GM18873 (cell line): ENCODE data around the gene TPPP3.
"Not testable (repeated sequence)": the region's sequence is repeated elsewhere in the genome, so short reads cannot be mapped to it uniquely, and the experiment has no call there.

Source experiments
- ATAC-seq: cut with Tn5 transposase; IDR thresholded peaks from one replicate; pipeline ENCODE4 v1.9.1; 2021; ENCODE audit warnings: mild to moderate bottlenecking, moderate library complexity, moderate number of reproducible peaks; ENCODE audit not compliant: unreplicated experiment, low FRiP score

Gene TPPP3

DNA sequence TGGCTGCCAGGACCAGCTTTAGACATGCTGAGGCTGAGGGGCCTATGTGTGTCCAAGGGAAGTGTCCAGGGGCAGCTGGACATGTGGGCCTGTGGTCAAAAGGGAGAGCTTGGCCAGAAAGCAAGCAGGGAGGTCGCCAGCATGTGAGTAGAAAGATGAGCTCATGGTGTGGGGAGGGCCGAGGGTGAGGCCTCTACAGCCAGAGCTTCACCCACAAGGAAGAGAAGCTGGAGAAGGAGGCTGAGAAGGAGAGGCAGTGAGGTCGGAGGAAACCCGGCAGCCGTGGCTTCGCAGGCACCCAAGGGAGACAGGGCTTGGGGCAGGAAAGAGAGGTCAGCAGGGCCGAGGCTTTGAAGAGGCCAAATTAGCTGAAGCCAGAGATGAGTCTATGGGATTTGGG lies 33.7 kb upstream of the TPPP3 start:
- ATAC-seq, result no peak

DNA sequence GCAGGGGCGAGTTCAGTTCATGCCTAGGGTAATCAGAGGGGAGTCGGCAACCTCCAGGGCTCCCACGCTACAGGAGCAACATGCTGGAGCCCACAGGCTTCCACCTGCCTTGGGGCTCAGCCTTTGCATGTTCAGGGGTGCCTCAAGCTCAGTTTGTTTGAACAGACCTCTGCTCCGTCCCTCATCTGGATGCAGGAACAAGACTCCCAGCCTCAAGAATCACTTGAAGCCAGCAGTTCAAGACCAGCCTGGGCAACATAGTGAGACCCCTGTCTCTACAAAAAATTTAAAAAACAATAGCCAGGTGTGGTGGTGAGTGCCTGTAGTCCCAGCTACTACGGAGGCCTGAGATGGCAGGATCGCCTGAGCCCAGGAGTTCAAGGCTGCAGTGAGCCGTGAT lies 32.7 kb upstream of the TPPP3 start:
- ATAC-seq, result no peak

DNA sequence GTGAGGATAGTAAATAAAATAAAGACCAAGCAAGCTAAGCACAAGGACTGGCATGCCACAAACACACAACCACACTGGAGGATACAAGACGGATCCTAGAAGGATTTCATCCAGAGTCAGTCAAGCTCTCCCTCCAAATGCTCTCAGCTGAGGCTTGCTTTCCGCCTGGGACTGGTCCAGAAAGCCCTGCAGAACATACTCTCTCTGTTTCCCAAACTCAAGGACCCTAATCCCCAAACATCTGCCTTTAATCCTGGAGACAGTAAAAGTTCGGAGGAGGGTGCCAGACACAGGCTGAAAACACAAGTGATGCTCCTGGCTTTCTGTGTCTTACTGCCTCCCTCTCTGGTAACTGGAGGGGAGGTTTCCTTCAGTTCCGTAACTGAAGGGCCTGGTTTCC lies 32.3 kb upstream of the TPPP3 start:
- ATAC-seq, result no peak

DNA sequence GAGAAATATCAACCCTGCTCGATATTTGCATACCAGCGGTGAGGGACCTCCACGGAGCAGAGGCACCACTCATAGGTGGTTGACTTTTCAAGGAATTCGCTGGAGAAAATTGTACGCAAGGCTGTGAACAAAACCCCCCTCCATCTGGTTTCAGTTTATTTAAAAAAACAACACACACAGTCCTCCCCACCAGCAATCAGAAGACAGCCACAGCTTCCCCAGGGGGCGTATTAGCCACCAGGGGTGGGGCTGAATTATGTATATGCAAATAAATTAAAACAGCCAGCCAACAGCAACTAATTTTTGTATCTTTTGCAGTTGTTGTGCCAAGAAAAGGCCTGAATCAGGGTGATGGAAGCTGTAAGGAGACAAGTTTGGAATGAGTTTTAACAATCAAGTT lies 31.8 kb upstream of the TPPP3 start:
- ATAC-seq, result no peak

DNA sequence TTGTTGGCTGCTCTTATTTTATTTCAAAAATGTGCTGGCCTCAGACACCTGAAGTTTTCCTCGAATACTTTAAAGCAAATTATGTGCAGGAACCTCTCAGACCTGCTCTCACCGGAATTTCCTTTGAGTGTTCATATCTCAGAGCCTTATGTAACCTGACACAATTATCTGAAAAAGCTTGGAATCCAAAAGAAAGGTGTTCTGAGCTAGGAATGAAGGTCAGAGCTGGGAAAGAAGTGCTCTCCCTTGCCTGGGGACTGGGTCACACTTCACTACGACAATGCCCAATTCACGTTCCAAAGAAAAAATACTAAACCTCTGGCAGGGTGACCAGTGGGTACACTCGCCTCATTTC lies 30.9 kb upstream of the TPPP3 start:
- no peak for ATAC-seq

DNA sequence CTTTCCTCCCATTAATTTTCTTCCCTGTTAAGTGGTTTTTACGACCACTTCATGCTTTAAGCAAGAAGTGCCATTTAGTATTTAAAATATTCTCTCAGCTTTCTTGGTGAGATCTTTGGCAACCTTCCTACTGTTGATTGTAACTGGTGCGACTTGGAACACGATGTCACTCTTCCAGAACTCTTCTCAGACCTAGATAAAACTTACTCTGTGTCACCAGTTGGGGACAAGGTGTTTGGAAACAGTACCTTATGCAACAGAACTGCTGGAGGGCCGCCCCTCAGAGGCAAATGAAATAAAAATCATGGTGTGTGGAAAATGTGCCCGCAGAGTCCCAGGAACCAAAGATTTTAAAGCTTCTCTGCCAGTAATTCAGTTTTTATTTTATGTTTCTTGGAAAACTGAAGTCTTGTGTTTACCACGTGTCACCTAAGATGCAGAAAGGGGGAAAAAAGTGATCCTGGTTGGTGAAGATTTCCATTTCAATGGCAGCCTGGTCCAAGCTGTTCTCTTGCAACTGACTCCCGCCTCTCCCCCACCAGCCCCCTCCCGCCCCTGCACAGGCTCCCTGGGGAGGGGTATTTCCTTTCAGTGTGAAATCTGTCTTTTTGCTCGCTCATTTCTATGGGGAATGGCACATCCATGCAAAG lies 30.4 kb upstream of the TPPP3 start:
- ATAC-seq, result no peak

DNA sequence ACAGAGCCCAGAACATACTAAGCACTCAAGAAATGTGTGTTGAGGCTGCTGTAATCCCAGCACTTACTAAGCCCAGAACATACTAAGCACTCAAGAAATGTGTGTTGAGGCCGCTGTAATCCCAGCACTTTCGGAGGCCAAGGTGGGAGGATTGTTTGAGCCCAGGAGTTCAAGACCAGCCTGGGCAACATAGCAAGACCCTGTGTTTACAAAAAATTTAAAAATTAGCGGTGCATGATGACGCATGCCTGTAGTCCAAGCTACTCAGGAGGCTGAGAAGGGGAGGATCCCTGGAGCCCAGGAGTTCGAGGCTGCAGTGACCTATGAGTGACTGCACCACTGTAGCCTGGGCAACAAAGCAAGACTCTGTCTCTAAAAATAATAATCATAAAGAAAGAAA lies 29.7 kb upstream of the TPPP3 start:
- ATAC-seq, result no peak

DNA sequence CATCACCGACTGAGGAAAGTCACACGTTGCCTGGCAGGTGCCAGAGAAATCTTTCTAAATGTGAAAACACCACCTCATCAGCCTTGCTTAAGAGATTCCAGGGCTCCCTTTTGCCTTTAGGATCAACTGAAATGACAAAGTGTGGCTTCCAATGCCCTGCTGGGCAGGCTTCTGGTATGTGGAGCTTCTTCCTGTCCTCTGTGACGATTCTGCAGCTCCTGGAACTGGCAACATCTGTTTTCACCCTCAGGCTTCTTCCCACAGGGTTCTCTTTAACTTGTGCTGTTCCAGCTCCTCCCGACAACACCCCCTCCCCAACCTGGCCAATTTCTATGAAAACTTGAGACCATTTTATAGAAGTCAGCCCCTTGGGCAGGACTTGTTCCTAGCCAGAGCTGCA lies 27.7 kb upstream of the TPPP3 start:
- no peak for ATAC-seq

DNA sequence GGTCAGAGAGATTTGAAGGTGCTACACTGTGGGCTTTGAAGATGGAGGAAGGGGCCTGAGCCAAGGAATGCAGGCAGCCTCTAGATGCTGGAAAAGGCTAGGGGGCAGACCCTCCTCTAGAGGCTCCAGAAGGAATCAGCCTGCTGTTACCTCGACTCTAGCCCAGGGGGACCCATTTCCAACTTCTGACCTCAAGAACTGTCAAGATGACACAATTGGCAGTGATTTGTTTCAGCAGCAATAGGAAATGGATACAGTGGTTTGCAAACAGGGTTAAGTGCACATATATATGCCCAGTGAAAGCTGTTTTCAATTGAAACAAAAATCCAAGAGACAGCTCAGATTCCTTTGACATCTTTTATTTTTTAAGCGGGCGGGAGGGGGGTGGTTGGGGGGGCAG lies 26.6 kb upstream of the TPPP3 start:
- no peak for ATAC-seq

DNA sequence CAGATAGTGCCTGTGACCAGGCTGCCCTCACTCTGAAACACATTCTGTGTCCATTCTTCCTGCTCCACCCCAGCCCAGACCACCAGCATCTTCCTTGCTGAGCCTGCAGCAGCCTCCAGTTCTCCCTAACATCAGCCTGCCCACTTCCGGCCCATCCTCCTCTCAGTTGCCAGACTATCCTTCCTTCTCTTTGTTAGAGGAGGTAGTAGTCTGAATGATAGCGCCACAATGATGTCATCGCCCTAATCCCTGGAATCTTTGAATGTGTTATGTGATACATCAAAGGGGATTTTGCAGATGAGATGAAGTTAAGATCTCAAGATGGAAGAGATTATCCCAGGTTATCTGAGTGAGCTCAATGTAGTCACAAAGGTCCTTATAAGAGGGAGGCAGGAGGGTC lies 26.2 kb upstream of the TPPP3 start:
- no peak for ATAC-seq

DNA sequence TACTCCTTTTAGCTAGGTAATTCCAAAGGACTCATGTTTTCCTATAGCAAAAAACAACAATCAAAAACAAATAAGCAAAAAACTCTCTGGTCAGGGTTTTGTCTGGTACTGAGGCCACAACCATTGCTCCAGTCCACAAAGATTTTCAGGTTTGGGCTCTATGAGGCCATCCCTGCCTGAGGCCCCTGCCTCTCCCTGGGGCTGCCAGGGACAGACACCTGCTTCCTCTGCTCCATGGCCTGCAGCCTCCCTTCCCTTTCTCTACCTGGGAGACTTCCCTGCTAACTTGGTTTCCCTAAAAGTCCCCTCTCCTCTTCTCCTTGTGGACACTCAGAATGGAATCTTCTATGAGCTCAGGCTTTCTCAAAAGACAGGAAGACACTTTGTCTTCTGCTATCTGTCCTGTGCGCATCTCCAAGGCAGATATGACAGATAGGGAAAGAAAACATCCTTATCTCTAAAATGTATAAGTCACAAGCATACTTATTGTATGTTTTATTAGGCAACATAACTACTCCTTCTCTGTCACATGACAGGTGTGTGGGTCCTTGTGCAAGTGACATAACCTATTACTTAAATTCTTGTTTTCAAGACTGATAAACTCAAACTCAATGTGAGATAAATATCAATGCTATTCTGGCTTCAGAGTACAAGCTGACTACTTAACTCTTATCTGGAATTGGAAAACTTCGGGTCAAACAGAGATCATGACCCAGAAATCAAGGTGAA lies 24.2 kb upstream of the TPPP3 start:
- no peak for ATAC-seq

DNA sequence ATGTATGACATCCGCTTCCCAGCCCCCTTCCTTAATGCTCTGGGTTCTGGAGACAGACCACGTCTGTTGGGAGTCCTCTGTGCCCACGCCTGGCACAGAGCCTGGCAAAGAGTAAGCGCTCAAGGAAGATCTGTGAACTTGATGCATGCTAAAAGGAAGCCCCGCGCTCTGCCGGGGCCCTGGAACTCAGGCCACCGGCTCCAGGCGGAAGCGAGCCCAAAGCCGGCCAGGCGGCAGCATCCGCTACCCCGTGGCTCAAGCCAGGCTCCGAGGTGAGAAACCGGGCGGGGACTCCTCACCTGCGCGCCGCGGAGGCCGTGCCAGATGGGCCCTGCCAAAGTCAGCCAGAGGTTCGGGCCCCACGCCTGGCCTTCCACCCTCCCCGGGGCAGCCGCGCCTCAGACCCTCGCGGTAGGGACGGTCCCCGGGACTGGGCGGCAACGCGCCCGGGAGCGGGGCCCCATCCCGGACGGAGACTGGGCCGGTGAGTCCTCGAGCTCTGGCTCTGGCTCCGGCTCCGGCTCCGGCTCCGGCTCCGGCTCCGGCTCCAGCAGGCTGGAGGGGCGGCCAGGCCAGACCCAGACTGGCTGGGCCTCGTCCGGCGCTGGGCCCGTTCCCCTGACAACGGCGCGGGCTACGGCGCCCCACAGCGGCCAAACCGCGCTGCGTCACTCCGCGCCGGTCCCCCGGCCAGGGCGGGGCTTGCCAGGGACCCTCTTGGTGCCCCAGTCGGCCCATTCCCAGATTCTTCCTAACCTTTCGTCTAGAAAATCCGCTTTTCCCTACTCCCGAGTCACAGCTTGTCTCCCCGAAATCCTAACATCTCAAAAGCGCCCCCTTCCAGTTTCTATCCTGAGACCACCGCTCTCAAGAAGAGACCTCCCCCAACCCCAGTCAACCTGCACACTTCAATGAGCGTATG lies 22.8 kb upstream of the TPPP3 start, which contains the start of gene ZDHHC1:
Gene ZDHHC1, minus strand, starts transcription at position 606 of the 922 bp plus-strand sequence. CDS start 8,702 bp downstream, outside the sequence.
- no peak for ATAC-seq

DNA sequence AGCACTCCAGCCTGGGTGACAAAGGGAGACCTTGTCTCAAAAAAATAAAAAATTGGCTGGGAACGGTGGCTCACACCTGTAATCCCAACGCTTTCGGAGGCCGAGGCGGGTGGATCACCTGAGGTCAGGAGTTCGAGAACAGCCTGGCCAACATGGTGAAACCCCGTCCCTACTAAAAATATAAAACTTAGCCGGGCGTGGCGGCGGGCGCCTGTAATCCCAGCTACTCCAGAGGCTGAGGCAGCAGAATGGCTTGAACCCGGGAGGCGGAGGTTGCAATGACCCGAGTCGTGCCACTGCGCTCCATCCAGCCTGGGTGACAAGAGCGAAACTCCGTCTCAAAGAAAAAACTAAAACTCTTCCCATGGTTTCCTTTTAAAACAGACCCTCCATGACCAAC lies 22.1 kb upstream of the TPPP3 start:
- ATAC-seq, result not testable (repeated sequence)

DNA sequence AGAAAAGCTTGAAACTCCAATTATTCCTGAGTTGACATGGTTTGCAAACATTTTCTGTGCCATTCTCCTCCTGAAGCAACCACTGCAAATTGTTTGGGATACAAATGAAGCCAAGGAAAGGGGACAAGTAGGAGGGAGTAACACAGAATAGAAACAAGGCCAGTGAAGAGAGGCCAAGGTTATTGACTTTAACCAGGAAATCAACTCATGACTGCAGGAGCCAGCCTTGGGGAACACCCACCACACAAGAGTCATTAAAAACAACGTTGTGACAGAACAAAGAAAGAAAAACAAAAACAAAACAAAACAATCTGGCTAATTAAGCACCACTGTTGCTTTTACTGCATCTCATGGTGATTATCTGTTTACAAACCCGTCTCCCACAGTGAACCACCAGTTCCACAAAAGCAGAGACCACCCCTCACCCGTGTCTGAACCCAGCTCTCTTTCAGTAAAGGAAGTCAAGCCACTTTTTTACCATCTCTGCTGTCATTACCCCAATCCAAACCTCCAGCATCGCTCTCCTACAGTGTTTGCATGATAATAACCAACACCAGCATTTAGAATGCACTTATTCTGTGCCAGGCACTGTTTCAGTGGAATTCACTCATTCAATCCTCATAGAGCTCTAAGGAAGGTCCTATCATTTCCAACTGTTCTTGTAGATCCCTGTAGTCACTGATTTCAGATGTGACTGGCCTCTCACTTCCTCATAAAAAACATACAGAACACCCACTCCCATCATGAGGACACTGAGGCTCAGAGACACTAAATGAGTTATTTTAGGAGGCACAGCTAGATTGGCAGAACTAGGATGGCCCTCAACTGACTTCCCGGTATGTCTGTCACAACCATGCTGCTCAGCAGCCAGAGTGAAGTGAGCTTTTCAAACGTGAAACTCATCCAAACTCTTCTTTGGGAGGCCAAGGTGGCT lies 20.9 kb upstream of the TPPP3 start:
- no peak for ATAC-seq

DNA sequence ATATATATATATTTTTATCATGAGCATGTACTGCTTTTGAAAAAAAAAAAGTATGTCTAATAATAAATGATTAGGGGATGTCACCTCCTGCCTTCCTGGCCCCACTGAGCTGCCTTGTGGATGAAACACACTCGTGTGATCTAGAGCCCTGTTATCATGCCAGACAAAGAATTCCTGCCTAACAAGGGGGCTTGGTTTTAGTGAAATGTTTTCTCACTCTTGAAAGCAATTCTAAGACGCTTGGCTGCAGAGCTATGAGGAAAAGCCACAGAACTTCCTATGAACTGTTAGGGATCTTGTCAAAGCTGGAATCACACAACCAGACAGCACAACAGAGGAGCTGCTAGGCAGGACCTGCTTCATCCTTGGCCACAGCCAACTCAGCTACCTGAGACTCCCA lies 19.0 kb upstream of the TPPP3 start:
- ATAC-seq, result no peak

DNA sequence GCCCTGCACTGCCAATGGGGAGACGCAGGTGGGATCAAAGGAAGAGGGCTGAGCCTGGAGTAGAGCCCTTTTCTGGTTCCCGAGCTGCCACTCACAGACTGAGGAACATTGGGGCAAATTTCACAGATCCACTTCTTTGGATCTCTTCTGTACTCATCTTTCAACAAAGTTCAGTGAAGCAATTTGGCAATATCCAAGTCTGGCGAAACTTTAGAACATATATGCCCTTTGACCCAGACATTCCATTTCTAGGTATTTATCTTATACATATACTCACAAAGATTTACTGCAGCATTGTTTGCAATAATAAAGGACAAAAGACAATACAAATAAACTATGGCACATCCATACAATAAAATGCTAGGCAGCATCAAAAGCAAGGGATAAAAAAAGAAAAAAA lies 18.0 kb upstream of the TPPP3 start:
- ATAC-seq, result no peak

DNA sequence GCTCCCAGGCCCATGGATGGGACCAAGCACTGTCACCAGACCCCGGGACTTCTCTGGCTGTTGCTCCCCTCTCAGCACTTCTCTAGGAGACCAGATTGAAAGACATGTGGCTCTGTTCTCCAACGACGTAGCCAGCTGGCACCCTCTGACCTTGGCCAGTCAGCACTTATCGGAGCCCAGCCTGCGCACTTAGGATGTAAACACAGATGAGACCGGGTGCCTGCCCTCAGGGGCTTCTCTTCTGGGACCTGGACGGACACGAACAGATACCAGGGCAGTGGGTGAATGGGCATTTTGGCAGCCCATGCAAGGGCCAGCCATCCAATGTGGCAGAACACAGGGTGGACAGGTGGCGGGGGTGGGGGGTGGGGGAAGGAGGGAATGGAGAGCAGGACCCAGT lies 16.3 kb upstream of the TPPP3 start:
- ATAC-seq, result no peak

DNA sequence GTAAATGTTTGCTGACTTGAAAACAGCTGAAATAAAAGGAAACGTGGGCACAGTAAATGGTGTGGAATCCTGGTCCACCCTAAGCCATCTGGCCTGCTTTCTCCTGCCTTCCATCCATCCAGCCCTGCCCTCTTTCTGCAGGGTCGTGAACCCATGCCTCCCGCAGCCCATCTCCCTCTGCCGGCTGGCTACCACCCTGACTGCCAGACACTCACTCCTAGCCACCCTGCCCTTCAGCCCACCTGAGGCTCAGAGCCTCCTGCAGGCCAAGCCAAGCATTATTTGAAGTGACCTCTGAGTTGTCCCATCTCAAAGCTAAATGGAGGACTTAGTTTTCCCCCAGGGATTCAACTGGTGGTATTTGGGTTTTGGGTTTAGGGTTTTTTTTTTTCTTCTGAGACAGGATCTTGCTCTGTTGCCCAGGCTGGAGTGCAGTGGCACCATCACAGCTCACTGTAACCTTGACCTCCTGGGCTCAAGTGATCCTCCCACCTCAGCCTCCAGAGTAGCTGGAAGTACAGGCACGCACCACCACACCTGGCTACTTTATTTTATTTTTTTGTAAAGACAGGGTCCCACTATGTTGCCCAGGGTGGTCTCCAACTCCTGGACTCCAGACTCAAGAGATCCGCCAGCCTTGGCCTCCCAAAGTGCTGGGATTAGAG lies 14.6 kb upstream of the TPPP3 start:
- ATAC-seq, result no peak

DNA sequence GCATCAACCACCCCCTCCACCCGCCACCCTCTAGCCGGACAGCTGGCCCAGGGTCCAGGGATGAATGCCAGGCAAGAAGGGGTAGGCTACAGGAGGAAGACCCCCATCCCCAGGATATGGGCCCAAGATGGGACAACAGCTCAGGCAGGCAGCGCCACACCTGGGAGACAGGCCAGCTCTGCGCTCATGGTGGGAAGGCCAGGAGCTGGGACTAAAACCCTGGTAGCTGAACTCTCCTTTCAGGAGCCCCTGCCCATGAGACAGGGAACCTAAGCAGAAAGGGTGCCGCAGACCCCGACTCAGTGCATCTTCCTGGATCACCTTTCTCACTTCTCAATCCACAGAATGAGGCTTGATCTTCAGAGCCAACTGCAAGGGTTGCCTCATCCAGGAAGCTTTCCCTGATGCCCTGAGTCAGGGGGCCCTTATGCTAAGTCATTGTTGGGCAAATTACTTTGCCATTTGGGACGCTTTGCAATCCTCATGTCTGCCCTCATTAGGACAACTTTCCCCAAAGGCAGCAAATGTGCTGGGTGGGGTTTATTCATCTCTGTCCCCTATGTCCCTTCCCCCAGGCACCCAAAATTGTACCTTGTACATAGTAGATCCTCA lies 14.0 kb upstream of the TPPP3 start:
- ATAC-seq, result no peak
